Heart left ventricle (tissue), 13 donors: ENCODE data around the gene POLR3H.

Experiments
- POLR2A ChIP-seq, 2 donors: fragments of 450-650 bp; IDR thresholded peaks; one replicate each; pipeline ENCODE4 v1.6.1; 2017; ENCODE audit warnings: antibody characterized with exemption in 2 of 2, mild to moderate bottlenecking in 2 of 2, moderate library complexity in 2 of 2
- TF ChIP-seq, protein P1 (sequence below), 12 donors: fragments of 200-600 bp; sonication (generic) in 4 of 12; IDR thresholded peaks; one replicate each; pipeline versions ENCODE4 v1.5.0 to v1.8.0; 2018 to 2022; ENCODE audit warnings: antibody characterized with exemption in 12 of 12, mild to moderate bottlenecking in 5 of 12
- donor health status: ischemic (EF 13 %, LVEDD 7.1; RV severe dilation, severe dysfunction).
- donor health status: DM: no; HTN: yes; CAD: no.
- donor health status: DM: no; HTN: no; CAD: no.
- donor health status: ischemic (EF 25% LVEDD 6.9; RV normal size, moderate dysfunction).
- donor health status: ischemic (EF 25% LVEDD 5.7; RV mildly dilated, moderate dysfunction).
- donor health status: ischemic (EF 35%, LVEDD 5.7; RV mildly dilated, moderate dysfunction).
- donor health status: nonischemic (EF 11% LVEDD 7.7; RV severe dilation, severe dysfunction).
- donor health status: DM: yes; HTN: yes; CAD: no.
- donor health status: PGD.
- donor health status: ischemic (EF 29% LVEDD 5.4; RV normal size, mild dysfunction).
- donor health status: nonischemic (EF 23%, LVEDD 6.1; RV moderate dilation, normal function).

DNA sequence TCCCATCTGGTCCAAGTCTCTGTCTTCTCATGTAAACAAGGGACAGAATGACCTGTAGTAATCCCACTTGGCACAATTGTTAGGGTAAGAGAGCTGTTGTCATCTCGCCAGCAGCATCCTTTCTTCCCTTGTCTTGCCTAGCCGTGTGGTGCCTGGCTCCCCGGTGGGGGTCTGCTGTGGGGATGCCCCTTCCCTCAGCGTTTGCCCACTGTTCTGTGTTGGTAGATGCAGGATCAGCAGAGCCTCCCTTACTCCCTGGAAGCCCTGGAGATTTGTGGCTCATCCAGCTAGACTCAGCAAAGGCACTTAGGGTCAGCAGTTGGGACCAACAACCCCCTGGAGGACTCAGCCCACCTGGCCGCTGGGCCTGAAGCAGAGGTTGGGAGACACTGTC, 62.3 kb downstream of the POLR3H start:
- TF ChIP-seq, protein P1, sequence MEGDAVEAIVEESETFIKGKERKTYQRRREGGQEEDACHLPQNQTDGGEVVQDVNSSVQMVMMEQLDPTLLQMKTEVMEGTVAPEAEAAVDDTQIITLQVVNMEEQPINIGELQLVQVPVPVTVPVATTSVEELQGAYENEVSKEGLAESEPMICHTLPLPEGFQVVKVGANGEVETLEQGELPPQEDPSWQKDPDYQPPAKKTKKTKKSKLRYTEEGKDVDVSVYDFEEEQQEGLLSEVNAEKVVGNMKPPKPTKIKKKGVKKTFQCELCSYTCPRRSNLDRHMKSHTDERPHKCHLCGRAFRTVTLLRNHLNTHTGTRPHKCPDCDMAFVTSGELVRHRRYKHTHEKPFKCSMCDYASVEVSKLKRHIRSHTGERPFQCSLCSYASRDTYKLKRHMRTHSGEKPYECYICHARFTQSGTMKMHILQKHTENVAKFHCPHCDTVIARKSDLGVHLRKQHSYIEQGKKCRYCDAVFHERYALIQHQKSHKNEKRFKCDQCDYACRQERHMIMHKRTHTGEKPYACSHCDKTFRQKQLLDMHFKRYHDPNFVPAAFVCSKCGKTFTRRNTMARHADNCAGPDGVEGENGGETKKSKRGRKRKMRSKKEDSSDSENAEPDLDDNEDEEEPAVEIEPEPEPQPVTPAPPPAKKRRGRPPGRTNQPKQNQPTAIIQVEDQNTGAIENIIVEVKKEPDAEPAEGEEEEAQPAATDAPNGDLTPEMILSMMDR (IDR thresholded peaks at IDR 0.05): no peak
- TF ChIP-seq POLR2A (IDR thresholded peaks at IDR 0.05): no peak
